Spinal cord (tissue), 10 donors: ENCODE data around the gene PLA2G4D. TPM values are rescaled to one million over a fixed set of nuclear protein-coding genes. Genes with fewer than 3 reads are reported as not detected.

Experiments
- DNase-seq, 6 donors: peaks; one replicate each; pipeline versions ENCODE4 v3.0.0 to v3.0.0-alpha.2; 2013 to 2015; ENCODE audit warnings: low spot score in 6 of 6, low read depth in 4 of 6
- H3K27ac ChIP-seq: one replicate; pipeline ENCODE4 v1.5.1; 2013; ENCODE audit warnings: low read depth, low read length, control low read depth
- H3K27me3 ChIP-seq: one replicate; pipeline ENCODE4 v1.6.1; 2013; ENCODE audit warnings: low read length; ENCODE audit not compliant: control insufficient read depth, insufficient read depth
- H3K36me3 ChIP-seq: one replicate; pipeline ENCODE4 v1.6.1; 2013; ENCODE audit warnings: low read length; ENCODE audit not compliant: control insufficient read depth, insufficient read depth
- H3K4me1 ChIP-seq: one replicate; pipeline ENCODE4 v1.6.1; 2013; ENCODE audit warnings: low read length; ENCODE audit not compliant: control insufficient read depth, insufficient read depth
- H3K4me3 ChIP-seq: one replicate; pipeline ENCODE4 v1.5.1; 2013; ENCODE audit warnings: low read depth, low read length, control low read depth
- H3K9me3 ChIP-seq: one replicate; pipeline ENCODE4 v1.6.1; 2013; ENCODE audit warnings: low read length; ENCODE audit not compliant: control insufficient read depth, insufficient read depth
- WGBS: methylation state at CpG from one replicate; pipeline ENCODE4 v1.1.5; 2013; ENCODE audit warnings: missing lambda C conversion rate; ENCODE audit not compliant: insufficient coverage; 5-methylcytosine and 5-hydroxymethylcytosine counted together
- polyA plus RNA-seq, 2 donors: library from polyadenylated mRNA; unstranded; fragments of 120-200 nt; gene quantifications; one replicate each; pipeline ENCODE4 v1.2.1, GENCODE V29; 2013; ENCODE audit not compliant: insufficient read length in 2 of 2
- total RNA-seq, 2 donors: library from RNA; depleted of rRNA in 1 of 2; stranded (reverse); fragments of 120-200 nt in 1 of 2; fragments of >200 nt in 1 of 2; gene quantifications; one replicate each; pipeline versions ENCODE4 v1.2.3 to v1.2.4, GENCODE V29; 2013 to 2014
- donor health status: healthy.

PLA2G4D gene
- total and polyA plus RNA-seq, 4 donors, result 0.06 to 0.26 (median 0.10) TPM

GRCh38 chr15:42128476-42128875 lies 34.1 kb upstream of the PLA2G4D start:
- no peak for DNase-seq
- no peak overlapping the region for H3K4me3 ChIP-seq
- no peak overlapping the region for H3K27ac ChIP-seq
- no peaks in the 10 kb centered on the region for H3K36me3 ChIP-seq
- no peaks in the 10 kb centered on the region for H3K9me3 ChIP-seq
- 60% methylated on average over 4 of the region's 6 CpGs for WGBS
- peaks cover 5% of the 10 kb centered on the region for H3K4me1 ChIP-seq
- H3K27me3 ChIP-seq, result no peaks in the 10 kb centered on the region

GRCh38 chr15:42123546-42123945 lies 29.2 kb upstream of the PLA2G4D start:
- no peak overlapping the region for H3K27ac ChIP-seq
- 100% methylated on average over 3 of the region's 3 CpGs for WGBS
- DNase-seq, result no peak

GRCh38 chr15:42121682-42122081 lies 27.3 kb upstream of the PLA2G4D start:
- no peaks in the 10 kb centered on the region for H3K36me3 ChIP-seq
- no peak for DNase-seq
- WGBS, result 44% methylated on average over 2 of the region's 2 CpGs
- H3K4me1 ChIP-seq, result peaks cover 8% of the 10 kb centered on the region
- no peaks in the 10 kb centered on the region for H3K9me3 ChIP-seq
- no peak overlapping the region for H3K4me3 ChIP-seq
- no peak overlapping the region for H3K27ac ChIP-seq
- H3K27me3 ChIP-seq, result no peaks in the 10 kb centered on the region

More at GRCh38 chr15:42123546-42123945, 29.2 kb upstream of the PLA2G4D start:
- H3K27me3 ChIP-seq, result no peaks in the 10 kb centered on the region
- H3K4me1 ChIP-seq, result peaks cover 8% of the 10 kb centered on the region
- no peaks in the 10 kb centered on the region for H3K36me3 ChIP-seq
- no peak overlapping the region for H3K4me3 ChIP-seq
- H3K9me3 ChIP-seq, result no peaks in the 10 kb centered on the region

GRCh38 chr15:42121021-42121420 lies 26.7 kb upstream of the PLA2G4D start:
- no peaks in the 10 kb centered on the region for H3K27me3 ChIP-seq
- no peak overlapping the region for H3K4me3 ChIP-seq
- peaks cover 2% of the 10 kb centered on the region for H3K9me3 ChIP-seq
- DNase-seq, result no peak
- H3K4me1 ChIP-seq, result peaks cover 8% of the 10 kb centered on the region
- H3K27ac ChIP-seq, result no peak overlapping the region
- 97% methylated on average over 5 of the region's 6 CpGs for WGBS
- no peaks in the 10 kb centered on the region for H3K36me3 ChIP-seq

GRCh38 chr15:42120285-42120684 lies 25.9 kb upstream of the PLA2G4D start:
- no peak for DNase-seq
- WGBS, result 70% methylated on average over 1 of the region's 1 CpG

GRCh38 chr15:42119446-42119760 lies 25.0 kb upstream of the PLA2G4D start:
- Histone ChIP-seq H3K9me3 (peaks cover 2% of the 10 kb centered on the region), H3K27ac (no peak overlapping the region), H3K36me3 (no peaks in the 10 kb centered on the region), H3K4me3 (no peak overlapping the region), H3K27me3 (no peaks in the 10 kb centered on the region), H3K4me1 (peaks cover 8% of the 10 kb centered on the region)
- WGBS, result 47% methylated on average over 5 of the region's 5 CpGs
- peak in 1 of 6 donors; percentile 39 for DNase-seq

More at GRCh38 chr15:42120285-42120684, 25.9 kb upstream of the PLA2G4D start:
- H3K4me1 ChIP-seq, result peaks cover 8% of the 10 kb centered on the region
- H3K27ac ChIP-seq, result no peak overlapping the region
- H3K9me3 ChIP-seq, result peaks cover 2% of the 10 kb centered on the region
- H3K4me3 ChIP-seq, result no peak overlapping the region
- H3K36me3 ChIP-seq, result no peaks in the 10 kb centered on the region
- no peaks in the 10 kb centered on the region for H3K27me3 ChIP-seq

- H3K4me1 ChIP-seq, result peaks cover 8% of the 10 kb centered on the region
- H3K9me3 ChIP-seq, result peaks cover 2% of the 10 kb centered on the region
- no peak overlapping the region for H3K27ac ChIP-seq
- H3K4me3 ChIP-seq, result no peak overlapping the region
- H3K36me3 ChIP-seq, result no peaks in the 10 kb centered on the region
- WGBS, result 29% methylated on average over 7 of the region's 10 CpGs
- DNase-seq, result peak in 2 of 6 donors; percentile 25 to 43
- H3K27me3 ChIP-seq, result no peaks in the 10 kb centered on the region
These were observed 24.5 kb upstream of the PLA2G4D start for GRCh38 chr15:42118650-42119445.

- no peak overlapping the region for H3K4me3 ChIP-seq
- no peaks in the 10 kb centered on the region for H3K27me3 ChIP-seq
- peaks cover 4% of the 10 kb centered on the region for H3K4me1 ChIP-seq
- H3K27ac ChIP-seq, result no peak overlapping the region
- no peaks in the 10 kb centered on the region for H3K36me3 ChIP-seq
- 77% methylated on average over 3 of the region's 4 CpGs for WGBS
- DNase-seq, result no peak
- H3K9me3 ChIP-seq, result peaks cover 2% of the 10 kb centered on the region
These were observed 17.6 kb upstream of the PLA2G4D start for GRCh38 chr15:42111924-42112323.

GRCh38 chr15:42110367-42110766 lies 16.0 kb upstream of the PLA2G4D start:
- peaks cover 4% of the 10 kb centered on the region for H3K4me1 ChIP-seq
- no peak for DNase-seq
- H3K4me3 ChIP-seq, result no peak overlapping the region
- H3K27ac ChIP-seq, result no peak overlapping the region
- WGBS, result 71% methylated on average over 2 of the region's 3 CpGs
- H3K36me3 ChIP-seq, result no peaks in the 10 kb centered on the region
- no peaks in the 10 kb centered on the region for H3K27me3 ChIP-seq
- no peaks in the 10 kb centered on the region for H3K9me3 ChIP-seq

GRCh38 chr15:42108806-42109205 lies 14.4 kb upstream of the PLA2G4D start:
- Histone ChIP-seq H3K4me1 (peaks cover 4% of the 10 kb centered on the region), H3K27ac (no peak overlapping the region), H3K27me3 (no peaks in the 10 kb centered on the region), H3K9me3 (no peaks in the 10 kb centered on the region), H3K4me3 (no peak overlapping the region), H3K36me3 (no peaks in the 10 kb centered on the region)
- no peak for DNase-seq
- WGBS, result 95% methylated on average over 2 of the region's 3 CpGs
